GM19099 (cell line): ENCODE measurements around the gene FRAT2.

ENCODE experiments used
- POLR2A ChIP-seq: IDR thresholded peaks from 3 replicates; pipeline ENCODE4 v1.6.1; 2011; ENCODE audit warnings: low read depth; ENCODE audit not compliant: insufficient read length; ENCODE audit errors: extremely low read depth

The FRAT2 gene

GRCh38 chr10:97334370-97335175 is at the start of gene FRAT2:
Gene FRAT2 (minus strand): TSS chr10:97334729. CDS start chr10:97334572, 157 bp downstream.
- TF ChIP-seq POLR2A, result peak; percentile 51

GRCh38 chr10:97384156-97384555 is 49.6 kb upstream of the FRAT2 start:
- TF ChIP-seq POLR2A, result no peak

- no peak for TF ChIP-seq POLR2A
Observed at GRCh38 chr10:97383159-97383558, 48.6 kb upstream of the FRAT2 start.

DNA sequence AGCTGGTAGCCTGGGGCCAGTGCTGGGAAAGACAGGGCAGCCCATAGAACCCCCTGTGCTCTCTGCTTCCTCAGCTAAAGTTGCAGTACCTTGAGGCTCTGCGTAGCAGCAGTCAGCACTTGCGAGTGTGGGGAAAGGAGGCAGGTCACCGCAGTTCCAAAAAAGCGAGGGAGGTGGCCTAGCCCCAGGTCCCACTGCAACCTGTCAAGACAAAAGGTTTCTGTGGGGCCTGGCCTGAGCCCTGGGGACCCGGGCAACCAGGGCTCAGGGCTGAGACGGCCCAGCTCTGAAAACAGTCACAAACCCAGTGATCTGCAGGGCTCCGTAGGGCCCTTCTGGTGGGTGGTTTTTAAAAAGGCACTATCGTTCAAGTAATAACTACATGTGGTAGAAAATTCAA is 47.1 kb upstream of the FRAT2 start:
- no peak for TF ChIP-seq POLR2A

DNA sequence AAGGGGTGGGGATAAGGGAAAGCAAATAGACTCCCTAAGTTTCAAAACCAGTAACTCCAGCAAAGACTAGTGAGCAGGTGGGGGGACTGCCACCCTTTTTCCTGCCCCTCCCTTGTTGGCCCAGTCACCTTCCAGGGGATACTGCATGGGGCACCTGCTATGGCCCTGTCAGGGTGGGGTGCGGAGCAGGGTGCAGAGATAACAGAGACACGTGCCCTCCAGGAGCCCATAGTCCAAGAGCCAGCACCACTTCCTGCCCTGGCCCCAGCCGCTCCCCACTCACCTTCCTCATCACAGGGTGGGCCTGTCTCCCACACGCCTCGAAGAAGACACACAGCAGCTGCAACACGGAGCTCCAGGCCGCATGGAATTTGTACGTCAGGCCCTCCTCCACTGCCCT is 46.0 kb upstream of the FRAT2 start:
- no peak for TF ChIP-seq POLR2A

DNA sequence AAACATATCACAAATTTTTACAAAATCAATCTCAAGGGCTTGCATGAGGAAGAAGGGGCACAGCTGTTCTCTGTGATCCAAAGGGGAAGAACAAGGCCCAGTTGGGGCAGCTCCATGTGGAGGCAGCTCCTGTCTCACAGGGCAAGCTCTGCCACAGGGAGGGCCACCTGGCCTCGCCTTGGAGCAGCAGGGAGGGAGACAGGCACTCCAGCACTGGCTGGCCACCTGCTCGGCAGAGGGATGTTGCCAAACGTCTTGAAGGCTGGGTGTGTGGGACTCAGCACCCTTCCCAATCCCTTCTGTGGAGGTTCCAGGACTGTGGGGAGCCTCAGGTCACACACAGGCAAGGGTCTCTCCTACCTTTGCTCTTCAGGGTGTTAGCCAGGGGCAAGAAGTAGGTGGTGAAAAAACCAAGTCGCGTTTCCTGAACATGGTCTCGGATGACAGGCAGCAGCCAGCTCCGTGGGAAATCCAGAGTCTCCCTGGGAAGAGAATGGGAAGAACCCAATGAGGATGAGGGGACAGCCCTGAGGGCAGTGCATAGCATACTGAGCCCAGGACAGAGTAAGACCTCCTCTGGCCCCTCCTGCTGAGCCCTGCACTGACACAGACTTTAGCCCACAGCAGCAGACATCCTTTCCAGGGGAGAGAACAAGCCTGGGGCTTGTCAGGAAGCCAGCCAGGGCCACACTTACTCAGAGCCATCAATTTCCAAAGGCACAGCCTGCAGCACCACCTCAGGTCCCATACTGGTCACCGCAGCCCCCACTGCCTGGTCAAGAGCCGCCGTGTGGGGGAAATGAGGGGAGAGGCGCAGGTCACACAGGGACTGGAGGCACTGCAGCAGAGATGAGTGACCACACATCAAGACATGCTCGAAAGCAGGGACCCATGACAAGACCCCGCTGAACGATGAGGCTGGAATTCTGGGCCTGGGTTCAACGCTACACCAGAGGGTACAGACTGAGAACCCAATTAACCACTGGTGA is 44.7 kb upstream of the FRAT2 start:
- no peak for TF ChIP-seq POLR2A

GRCh38 chr10:97376413-97376812 is 41.9 kb upstream of the FRAT2 start:
- no peak for TF ChIP-seq POLR2A

- TF ChIP-seq POLR2A, result no peak
Observed at GRCh38 chr10:97373456-97373855, 38.9 kb upstream of the FRAT2 start.

GRCh38 chr10:97372233-97372875 is 37.8 kb upstream of the FRAT2 start:
- no peak for TF ChIP-seq POLR2A

- no peak for TF ChIP-seq POLR2A
Observed at GRCh38 chr10:97371696-97372095, 37.2 kb upstream of the FRAT2 start.

- no peak for TF ChIP-seq POLR2A
Observed at GRCh38 chr10:97367126-97367649, 32.7 kb upstream of the FRAT2 start.

DNA sequence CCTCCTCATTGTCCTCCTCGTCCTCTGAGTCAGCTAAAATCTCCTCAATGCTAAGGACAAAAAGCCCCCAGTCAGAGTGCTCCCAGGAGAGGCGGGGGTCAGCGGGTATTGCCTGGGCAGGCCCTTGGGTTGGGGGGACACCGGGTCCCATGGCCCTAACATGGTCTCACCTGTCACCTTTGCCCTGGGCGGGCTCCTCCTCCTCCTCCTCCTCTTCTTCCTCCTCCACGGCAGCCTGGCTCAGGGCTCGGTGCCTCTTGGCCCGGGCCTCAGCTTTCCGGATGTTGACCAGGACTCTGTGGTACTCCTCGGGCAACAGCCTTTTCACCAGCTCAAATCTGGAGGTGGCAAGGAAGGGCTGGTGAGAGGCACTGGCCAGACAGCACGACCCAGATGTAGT is 32.0 kb upstream of the FRAT2 start:
- no peak for TF ChIP-seq POLR2A

DNA sequence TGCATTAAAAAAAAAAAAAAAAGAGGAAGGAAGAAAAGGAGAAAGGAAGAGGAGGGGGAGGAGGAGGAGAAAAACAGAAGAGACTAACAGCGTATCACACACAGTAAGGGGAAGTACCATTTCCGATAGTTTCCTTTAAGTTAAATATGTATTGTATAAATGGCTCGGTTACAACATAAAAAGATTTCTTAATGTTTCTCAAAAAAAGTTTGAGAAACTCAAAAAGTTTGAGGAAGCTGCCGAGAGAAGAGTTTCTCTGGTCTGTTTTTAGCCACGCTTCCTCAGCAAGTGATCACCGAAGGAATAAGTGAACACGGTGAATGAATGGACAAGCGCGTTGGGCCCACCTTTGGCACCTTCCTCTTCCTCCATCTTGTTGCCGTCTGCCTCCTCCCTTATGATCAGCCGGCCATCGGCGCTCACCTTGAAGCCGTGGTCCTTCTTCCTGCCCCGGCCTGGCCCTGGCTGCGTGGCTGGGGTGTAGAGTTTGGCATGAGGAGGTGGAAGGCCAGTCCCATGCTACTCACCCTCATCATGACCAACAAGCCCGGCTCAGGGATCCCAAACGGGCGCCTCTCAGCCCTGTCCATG is 31.3 kb upstream of the FRAT2 start:
- TF ChIP-seq POLR2A, result no peak

- no peak for TF ChIP-seq POLR2A
Observed at GRCh38 chr10:97363071-97363470, 28.5 kb upstream of the FRAT2 start.
